ENCODE results near the gene GRIA4.

- TF ChIP-seq CTCF (IDR thresholded peaks at IDR 0.05; ENCODE audit: low read depth, low read length, poor library complexity, severe bottlenecking): no peak
- no peak for TF ChIP-seq EZH2phosphoT487 (IDR thresholded peaks at IDR 0.05; ENCODE audit: borderline replicate concordance, low read length)
Observed at GRCh38 chr11:105641433-105641832, 31.6 kb downstream of the GRIA4 start.
